ENCODE data around the gene APOBR. TPM values are rescaled to one million over a fixed set of nuclear protein-coding genes. Genes with fewer than 3 reads are reported as not detected.

Gene APOBR
- total and polyA plus RNA-seq, 2 donors (not counting 3 experiments of a cell fraction or from before 2014, with no cell fraction given), result not detected

- no peak for DNase-seq (ENCODE audit: low read depth, low spot score)
- peaks cover 2% of the 10 kb centered on the region for H3K4me1 ChIP-seq (ENCODE audit: control insufficient read depth, extremely low read depth, insufficient read depth, low read length)
These were observed 8.2 kb upstream of the APOBR start for GRCh38 chr16:28486266-28486665.

More at GRCh38 chr16:28486266-28486665, 8.2 kb upstream of the APOBR start:
- Histone ChIP-seq H3K27ac (ENCODE audit: insufficient read depth, low read depth, low read length) (no peak overlapping the region), H3K9ac (replicated peaks; ENCODE audit: extremely low read depth, insufficient read depth, low read length) (no peak overlapping the region), H3K9me3 (replicated peaks; ENCODE audit: control insufficient read depth, insufficient read depth, low read length) (no peaks in the 10 kb centered on the region), H2AFZ (ENCODE audit: low read depth, low read length) (no peak overlapping the region), H3K27me3 (ENCODE audit: control insufficient read depth in 2 of 2, insufficient read depth in 2 of 2, low read length in 2 of 2) (no peaks in the 10 kb centered on the region), H3K9me1 (replicated peaks; ENCODE audit: control insufficient read depth, extremely low read depth, insufficient read depth, low read length) (no peaks in the 10 kb centered on the region), H3K79me2 (ENCODE audit: control insufficient read depth, insufficient read depth, low read length) (no peaks in the 10 kb centered on the region), H3K4me3 (replicated peaks in 1 of 3; ENCODE audit: insufficient read depth in 1 of 3, low read depth in 1 of 3, low read length in 3 of 3) (no peak overlapping the region), H3K36me3 (ENCODE audit: control insufficient read depth in 2 of 2, extremely low read depth in 1 of 2, insufficient read depth in 2 of 2, low read length in 2 of 2) (peaks cover 2 to 12% of the 10 kb centered on the region in 2 experiments), H4K20me1 (replicated peaks; ENCODE audit: control insufficient read depth, extremely low read depth, insufficient read depth, low read length) (no peaks in the 10 kb centered on the region), H3K4me2 (ENCODE audit: insufficient read depth, low read length) (no peak overlapping the region)
- no peak for FAIRE-seq
- BruUV-seq (replicated peaks), result no TSS peak
- POLR2A ChIA-PET, result no interaction called here
- TF ChIP-seq CTCF (IDR thresholded peaks at IDR 0.05; ENCODE audit: extremely low read depth in 1 of 2, insufficient read depth in 1 of 2, low read depth in 1 of 2, low read length in 2 of 2), result no peak
- TF ChIP-seq POLR2A (IDR thresholded peaks at IDR 0.05; ENCODE audit: low read depth, low read length), result no peak
- TF ChIP-seq POLR2AphosphoS5 (IDR thresholded peaks at IDR 0.05; ENCODE audit: insufficient read depth, low read depth, low read length), result no peak
- TF ChIP-seq JUN (IDR thresholded peaks at IDR 0.05; ENCODE audit: borderline replicate concordance, insufficient read depth, insufficient read length, low read depth), result no peak
- no peak for TF ChIP-seq FOS (IDR thresholded peaks at IDR 0.05; ENCODE audit: borderline replicate concordance, insufficient read depth, low read length)
- no peak for TF ChIP-seq MAX (IDR thresholded peaks at IDR 0.05; ENCODE audit: insufficient read depth, insufficient read length)
- no peak for TF ChIP-seq MYC (IDR thresholded peaks at IDR 0.05; ENCODE audit: low read depth, low read length)
- TF ChIP-seq EZH2 (IDR thresholded peaks at IDR 0.05; ENCODE audit: borderline replicate concordance, low read depth, low read length, severe bottlenecking), result no peak
- no peak for TF ChIP-seq GATA2 (IDR thresholded peaks at IDR 0.05; ENCODE audit: insufficient read depth, insufficient read length, low read depth, low read length)
- CTCF ChIA-PET, result no interaction called here
- intact Hi-C loops (cut with micrococcal nuclease) (no loop called here), dilution Hi-C loops (cut with MboI; ENCODE audit: extremely low pct_ligation_motif_present, low sequenced_read_pairs) (no loop called here)

Measured in endothelial cell of umbilical vein (primary cell).